HG03045 (cell line): ENCODE data around the gene TRMT1.

Experiments
- ATAC-seq: cut with Tn5 transposase; IDR thresholded peaks from one replicate; pipeline ENCODE4 v1.9.1; 2021; ENCODE audit warnings: mild to moderate bottlenecking, moderate library complexity; ENCODE audit not compliant: unreplicated experiment

The TRMT1 gene

DNA sequence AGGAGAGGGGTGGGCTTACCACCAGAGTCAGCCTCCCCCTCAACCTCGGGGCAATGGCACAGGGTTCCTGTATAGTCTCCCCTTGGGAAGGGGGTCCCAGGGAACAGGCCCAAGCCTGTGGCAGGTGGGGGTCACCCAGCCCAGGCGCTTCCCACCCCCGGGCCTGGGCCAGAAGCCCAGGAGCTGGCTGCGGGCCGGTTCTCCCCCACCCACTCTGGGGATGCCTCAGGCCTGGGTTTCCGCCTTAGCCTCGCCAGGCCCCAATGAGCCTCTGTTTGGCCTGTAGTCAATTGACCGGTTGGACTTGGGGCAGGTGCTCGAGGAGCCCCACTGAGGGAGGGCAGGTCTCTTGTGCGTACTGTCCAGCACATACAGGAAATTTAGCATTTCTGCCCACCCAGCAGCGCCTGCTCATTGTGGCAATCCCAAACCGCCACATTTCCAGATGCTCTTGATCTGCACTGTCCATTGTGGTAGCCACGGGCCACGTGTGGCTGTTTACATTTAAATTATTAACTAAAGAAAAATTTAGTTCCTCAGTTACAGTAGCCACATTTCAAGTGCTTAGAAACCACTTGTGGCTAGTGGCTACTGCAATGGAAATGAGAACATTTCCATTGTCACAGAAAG, 23.8 kb downstream of the TRMT1 start:
- no peak for ATAC-seq

DNA sequence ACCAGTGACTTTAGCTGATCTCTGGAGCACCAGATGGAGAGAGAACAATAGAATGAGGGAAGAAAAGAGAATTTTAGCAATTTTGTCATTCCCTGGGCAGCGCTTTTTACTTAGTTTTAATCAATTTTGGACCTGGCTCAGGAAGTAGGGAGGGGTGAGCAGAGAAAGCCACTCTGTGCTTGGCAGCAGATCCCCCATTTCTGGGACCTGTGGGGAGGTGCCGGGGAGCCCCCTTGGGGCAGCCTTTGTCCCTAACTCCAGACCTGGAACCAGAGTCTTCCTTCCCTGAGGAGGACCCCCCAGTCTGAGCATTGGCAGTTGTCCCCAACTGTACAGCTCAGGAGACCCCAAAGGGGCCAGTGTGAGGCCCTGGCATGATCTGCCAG, 24.4 kb downstream of the TRMT1 start:
- ATAC-seq: no peak

DNA sequence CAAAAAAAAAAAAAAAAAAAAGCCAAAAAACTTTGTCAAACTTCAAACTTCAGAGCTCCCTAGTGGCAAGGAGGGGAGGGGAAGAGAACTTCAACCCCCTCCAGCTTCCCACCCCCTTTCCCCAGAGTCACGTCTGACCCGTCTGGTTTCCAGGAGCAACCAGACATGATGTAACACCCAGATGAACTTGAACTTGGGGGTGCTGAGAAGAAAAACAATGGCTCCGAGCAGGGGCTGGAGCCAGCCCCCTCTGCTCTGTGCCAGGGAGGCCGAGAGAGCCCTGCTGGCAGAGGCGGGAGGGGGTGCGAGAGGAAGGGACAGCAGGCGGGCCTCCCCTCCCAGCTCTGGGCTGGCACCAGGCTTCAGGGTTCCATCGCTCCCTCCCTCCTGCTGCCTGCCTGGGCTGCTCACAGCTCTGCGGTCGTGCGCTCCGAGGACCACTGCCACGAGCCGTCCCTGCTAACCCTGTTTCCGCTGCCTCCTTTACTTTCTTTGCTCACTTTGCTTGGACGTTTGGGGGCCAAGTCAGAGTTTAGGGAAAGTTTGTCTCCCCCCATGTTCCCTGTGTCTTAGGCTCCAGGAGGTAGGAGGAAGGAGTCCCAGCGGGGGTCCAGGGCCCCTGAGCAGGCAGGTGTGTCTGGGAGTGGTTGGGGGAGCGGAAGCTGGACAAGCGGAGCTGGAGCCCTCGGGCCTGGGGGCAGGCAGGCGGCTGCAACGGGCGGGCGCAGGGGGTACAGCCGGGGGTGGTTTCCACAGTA, 25.0 kb downstream of the TRMT1 start:
- no peak for ATAC-seq

DNA sequence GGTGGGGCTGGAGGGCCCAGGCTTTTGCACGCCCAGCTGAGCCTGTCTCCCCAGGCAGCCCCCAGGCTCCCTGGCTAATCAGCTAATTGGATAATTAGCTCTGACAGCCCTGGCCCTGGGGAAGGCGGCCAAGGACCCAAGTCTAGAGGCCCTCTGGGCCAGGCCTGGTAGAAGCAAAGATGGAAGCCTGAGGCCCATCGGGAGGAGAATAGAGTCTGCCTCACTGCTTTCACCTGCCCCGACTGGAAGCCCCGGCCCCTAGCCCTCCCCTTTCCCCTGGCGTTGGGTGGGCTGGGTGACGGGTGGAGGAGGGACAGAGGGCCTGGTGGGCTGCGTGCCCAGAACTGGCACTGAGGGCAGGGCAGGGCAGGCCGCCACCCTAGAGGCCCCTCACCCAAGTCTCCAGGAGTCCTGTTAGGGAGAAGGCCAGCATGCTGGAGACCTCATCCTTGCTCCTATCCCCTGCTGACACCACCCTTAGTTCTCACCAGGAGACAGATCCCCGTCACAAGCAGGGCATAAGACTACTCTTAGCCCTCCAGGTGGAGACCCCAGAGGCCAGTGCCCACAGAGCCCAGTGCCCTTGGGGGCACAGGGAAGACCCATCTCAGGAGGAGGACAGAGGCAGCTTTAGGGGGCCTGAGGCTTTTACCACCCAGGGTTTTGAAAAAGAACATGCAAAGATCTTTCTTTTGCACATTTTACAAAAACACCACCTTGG, 25.9 kb downstream of the TRMT1 start:
- no peak for ATAC-seq

DNA sequence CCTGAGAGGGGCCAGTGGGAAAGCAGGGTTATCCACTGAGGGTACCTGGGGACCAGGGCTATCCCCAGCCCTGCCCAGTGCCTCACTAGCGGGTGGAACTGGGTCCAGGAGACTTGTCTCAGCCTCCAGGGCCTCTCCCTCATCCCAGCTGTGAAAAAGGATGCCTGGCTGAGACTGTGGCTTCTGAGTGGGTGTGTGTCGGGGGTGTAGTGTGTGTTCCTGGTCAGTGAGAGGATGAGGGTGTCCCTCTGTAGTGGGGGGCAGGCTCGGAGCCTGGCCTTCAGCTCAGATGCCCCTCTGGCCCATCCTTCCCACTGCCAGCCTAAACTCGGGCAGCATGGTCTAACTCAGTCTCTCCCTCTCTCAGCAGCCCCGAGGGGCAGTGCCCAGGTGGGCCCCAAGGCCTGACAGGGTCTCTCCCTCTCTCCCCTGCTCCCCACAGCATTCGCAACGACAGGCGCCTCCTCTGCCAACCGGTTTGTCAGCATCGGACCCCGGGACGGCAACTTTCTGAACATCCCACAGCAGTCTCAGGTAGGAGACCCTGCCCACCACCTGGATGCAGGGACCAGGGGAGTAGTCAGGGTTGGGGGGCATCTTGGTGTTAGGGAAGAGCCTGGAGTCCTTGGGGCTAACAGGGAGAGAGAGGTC, 26.6 kb downstream of the TRMT1 start:
- no peak for ATAC-seq

DNA sequence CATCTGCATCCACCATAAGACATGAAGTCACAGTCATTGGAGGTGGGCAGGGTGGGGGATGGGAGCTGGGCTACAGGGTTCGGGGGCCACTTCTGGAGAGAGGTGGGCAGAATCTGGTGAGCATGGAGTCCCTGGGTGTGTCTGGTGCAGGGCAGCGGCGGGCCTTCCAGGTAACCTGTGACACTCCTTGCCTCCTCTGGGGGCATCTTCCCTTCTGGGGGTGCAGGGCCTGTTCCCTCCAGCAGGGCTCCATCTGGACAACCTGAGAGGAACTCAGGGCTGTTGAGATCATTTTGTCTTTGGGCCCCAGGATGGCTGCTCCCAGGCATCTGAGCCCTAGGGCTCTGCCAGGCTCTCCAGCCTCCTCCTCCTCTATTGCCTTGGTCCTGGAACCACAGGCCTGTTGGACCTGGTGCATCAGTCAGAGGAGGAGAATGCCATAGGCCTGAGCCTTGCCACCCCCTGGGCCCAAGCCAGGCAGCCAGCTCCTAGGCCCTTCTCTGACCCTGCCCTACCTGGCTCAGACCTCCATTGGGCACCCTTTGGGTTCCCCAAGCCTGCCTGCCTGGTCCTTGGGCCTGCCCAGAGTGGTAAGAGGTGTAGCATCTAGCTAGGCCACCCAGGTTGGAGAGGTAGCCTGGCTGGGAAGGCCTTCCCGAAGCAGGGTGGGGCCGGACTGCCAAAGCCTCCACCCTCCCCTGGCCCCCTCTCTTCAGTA, 27.2 kb downstream of the TRMT1 start:
- ATAC-seq: no peak

DNA sequence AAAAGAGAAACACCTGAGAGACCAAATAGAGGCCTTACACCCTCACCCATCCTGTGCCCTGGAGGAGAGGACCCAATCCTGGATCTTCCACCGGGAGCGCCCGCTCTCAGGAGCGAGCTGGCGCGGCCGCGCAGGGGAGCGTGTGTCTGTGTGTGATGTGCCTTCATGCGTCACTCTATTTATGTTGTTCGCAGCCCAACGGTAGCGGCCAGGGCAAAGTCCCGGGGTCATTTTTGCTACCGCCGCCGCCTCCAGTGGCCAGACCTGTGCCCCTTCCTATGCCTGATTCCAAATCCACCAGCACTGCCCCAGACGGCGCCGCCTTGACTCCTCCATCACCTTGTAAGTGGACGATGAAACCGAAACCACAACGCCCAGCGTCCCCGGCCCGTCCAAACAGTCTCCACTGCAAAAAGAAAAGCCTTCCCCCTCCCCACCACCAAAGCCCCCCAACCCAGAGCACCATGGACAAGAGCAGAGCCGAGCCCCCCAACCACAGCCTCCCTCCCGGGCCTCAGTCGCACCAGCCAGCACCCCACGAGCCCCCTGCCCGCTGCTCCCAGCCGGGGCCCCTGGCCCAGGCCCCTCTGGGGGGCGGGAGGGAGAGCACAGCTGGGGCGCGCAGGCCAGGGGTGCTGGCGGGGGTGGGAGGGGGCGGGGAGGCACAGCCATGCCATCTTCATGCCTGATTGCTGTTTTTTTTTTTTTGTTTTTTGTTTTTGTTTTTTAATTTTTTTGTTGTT, 28.6 kb downstream of the TRMT1 start:
- no peak for ATAC-seq

DNA sequence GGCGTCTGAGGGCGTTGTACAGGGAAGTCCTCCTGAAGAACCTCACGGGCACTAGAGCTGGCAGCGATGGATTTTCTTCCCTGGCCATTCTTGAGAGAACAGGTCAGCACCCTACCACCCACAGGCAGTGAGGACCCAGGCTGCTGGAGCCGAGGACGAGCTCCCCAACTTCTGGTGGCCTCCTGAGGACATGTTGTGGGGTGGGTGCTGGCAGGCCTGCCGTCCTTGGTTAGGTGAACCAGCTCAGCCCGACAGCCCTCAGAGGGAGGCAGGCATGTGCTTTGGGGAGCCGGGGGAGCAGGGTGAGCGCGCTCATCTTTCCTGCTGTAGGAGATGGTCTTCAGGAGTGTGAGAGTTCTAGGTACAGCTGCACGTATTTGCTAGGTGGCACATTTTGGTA, 29.2 kb downstream of the TRMT1 start:
- ATAC-seq: no peak

DNA sequence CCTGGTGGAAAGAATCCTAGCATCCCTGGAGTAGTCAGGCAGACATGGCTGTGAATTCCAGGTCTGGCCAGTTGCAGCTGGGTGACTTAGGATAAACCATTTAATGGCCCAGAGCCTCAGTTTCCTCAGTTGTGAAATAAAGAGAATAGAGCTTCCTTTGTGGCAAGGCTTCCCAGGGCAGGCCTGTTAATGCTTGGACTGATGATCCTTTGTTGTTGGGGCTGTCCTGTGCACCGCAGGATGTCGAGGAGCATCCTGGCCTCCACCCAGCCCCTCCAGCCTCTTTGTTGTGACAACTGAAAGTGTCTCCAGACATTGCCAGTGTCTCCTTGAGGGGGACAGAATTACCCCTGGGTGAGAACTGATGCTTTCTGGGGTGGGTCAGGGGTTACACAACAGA, 30.2 kb downstream of the TRMT1 start:
- no peak for ATAC-seq

DNA sequence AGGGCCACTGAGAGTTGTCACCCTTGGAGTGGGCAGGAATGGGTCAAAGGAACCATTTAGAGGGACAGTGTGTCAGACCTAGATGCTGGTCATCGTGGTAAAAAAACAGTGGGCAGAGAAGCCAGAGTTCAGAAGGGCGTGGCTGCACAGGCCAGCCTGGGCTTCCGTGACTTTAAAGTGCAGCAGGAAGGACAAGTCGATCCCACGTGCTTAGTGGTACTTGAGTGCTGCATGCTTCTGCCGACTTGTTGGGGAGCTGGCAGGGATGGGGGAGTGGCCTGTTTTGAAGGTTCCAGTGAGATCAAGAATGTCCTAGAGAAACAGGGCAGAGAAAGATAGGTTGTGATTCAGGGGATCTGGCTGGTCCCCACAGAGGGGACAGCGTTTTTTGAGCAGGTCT, 30.9 kb downstream of the TRMT1 start:
- ATAC-seq: no peak

DNA sequence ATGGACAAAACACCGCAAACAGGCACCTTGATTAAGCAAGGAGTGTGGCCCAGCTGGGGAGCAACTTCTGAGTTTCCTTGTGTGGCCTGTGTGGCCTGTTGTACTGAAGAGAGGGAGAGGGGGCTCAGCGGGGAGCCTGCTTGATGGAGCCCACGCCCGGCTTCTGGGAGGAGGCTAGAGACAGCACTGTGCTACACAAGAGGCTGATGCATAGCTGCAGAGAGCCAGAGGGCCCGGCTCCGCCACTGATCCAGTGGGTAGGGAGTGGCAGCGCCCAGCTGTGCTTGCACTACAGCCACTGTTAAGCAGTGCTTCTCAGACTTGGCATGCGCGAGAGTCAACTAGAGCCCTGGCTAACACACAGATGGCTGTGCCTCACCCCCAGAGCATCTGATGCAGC, 32.9 kb downstream of the TRMT1 start:
- no peak for ATAC-seq

DNA sequence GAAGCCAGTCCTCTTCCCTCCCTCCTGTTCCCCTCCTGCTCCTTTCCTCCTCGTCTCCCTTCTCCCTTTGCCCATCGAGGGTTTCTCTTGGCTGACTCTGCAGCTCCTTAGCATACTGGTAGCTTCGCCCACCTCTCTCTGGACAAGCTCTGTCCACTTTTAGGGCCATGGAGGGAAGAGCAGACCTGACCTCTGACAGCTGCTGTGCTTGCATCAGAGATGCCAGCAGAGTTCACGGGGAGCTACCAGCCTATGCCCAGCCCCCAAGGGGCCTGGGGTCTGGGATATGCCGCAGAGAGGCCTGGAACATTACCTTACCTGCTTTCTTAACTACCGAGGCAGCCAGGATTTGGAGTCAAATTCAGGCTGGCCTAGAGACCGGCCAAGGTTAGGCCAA, 33.5 kb downstream of the TRMT1 start:
- no peak for ATAC-seq

DNA sequence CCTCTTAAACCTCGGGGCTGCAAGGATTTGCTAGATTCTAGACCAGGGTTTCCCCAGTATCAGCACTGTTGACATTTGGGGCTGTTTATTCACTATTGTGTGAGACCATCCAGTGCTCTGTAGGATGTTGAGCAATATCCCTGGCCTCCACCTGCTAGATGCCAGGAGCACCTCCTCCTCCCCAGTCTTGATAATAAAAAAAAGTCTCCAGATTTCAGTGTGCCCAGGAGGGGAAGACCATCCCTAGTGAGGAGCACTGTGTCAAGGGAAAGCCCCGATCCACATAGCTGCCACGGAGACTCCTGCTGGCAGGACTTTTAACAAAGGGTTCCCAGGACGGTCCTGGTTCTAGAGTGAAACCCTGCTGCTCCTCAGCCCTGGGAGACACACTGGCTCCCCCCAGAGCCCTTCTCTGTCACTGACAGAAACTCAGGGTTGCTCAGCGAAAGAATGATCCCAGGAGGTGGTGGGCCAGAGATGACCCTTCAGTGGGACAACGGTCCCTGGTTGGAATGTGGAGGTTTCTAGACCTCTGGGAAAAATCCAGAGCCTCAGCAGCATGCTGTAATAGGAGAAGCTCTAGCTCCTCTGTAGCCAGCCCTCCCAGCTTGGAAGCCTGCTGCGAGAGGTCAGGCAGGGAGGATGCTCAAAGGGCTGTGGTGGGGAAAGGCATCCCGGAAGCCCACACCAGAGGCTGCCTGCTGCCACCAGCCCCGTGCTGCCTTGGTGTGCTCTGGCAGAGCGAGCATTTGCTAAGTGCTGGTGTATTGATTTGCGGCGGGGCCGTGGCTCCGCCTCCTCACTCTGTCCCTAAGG, 34.1 kb downstream of the TRMT1 start:
- ATAC-seq: no peak

DNA sequence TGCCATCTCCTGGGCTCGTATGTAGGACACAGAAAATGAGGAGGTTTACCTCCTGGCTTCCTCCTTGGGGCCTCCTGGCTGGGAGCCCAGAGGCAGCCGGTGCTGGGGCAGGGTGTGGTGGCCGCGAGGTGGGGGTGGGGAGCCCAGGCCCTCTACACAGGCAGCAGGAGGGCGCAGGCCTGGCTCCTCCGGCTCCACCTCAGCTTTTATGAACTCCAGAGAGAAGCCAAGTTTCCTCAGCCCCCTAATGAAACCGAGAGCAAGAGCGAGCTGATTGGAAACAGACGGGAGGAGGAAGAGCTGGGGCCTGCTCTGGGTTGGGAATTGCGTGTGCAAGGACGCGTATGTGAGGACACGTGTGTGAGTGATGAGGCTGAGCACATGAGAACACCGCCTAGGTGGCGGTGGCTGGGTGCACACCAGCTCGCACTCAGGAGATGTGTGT, 37.0 kb downstream of the TRMT1 start:
- ATAC-seq: no peak

DNA sequence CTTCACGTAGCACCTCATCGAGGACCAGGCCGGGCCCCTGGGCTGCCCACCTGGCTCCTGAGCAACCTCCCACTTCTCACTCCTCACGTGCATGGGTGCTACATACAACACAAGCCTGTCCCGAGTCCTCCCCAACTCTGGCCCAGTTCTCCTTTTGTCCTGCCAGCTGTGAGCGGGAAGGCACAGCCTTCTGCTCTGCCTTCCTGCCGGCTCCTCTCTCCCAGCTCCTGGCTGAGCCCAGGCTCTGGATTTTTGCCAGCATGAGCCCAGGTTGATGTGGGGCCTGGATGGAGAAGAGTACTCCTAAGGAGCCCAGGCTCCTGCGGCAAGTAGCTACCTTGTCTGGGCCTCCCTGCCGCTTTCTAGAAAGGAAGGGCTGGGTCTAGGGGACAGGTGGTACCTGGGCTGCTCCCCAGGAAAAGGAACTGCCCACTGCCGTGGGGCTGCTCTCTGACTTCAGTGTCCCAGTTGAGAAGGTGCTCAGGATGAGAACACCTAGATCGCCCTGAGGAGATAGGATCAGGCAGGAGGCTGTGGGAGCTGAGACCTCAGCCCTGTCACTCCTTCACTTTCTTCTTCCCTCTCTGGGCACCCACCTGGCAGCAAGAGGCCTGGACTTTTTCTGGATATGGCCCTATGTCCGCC, 37.5 kb downstream of the TRMT1 start:
- no peak for ATAC-seq

DNA sequence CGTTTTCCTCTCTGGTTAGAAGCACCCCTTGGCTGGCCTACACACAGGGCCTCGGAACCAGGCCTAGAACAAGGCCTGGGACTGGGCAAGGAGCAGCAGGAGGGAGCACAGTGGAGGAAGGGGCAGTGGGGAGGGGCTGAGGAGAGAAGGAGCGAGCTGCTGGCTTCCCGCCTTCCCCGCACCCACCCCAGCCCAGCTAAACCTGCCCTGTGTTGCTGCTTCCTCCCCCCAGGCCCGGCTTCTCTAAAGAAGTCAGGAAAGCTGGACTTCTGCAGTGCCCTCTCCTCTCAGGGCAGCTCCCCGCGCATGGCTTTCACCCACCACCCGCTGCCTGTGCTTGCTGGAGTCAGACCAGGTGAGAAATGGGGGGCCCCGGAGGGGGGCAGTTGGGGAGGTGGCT, 38.2 kb downstream of the TRMT1 start:
- no peak for ATAC-seq

DNA sequence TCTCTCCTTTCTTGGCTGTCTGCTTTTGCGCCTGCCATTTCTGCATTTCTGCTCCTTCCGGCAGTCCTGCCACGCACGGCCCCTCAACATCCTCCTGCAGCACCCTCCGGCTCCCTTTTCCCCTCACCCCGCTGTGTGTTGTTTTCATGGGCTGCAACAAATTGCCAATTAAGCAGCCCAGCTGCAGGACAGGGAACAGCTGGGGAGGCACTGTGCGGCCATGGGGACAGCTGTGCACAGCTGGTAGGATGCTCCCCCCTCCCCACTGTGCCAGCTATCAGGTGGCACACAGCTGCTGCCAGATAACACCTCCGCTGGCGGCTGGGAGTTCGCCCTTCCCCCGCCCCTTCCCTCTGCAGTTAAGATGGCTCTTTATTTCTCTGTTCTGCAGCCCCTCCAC, 39.3 kb downstream of the TRMT1 start:
- ATAC-seq: no peak

DNA sequence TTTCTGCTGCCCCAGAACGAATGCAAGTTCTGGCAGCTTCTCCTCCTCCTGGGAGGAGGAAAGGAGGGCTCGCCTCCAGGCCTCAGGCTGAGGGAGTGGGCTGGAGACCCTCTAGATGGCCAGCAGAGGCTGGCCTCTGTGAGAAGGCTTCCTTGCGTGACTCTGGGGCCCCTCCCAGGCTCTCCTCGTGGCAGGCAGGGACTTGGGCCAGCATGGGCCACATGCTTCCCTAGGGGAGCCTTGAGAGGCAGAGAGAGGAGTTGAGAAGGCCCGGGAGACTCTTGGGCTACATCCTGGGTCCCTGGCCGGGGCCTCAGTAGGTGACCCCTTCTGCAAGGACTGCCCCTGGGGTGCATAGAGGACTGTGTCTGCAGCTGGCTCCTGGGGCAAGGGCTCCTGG, 39.8 kb downstream of the TRMT1 start:
- ATAC-seq: no peak

DNA sequence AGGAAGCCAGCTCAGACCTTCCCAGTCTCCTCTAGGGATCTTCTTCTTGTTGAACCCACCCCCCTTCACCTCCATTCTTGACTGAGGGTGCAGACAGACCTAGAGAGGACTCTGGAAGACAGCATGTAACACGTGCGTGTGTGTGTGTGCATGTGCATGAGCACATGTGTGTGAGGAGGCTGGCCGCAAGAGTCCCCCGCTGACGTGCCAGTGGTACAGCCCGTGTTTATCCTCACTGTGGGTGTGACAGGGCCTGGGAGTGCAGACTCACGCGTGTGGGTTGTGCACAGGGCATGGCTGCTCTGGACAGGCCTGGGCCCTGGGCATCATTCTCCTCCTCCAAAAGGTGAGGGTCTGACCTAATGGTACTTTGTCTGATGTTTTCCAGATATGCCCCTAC, 40.2 kb downstream of the TRMT1 start:
- no peak for ATAC-seq
